Adrenal gland (tissue), 9 donors: ENCODE data around the gene LOC101059915.
A peak's percentile ranks its signal among the peaks of the same experiment; 100 is the strongest.

ENCODE experiments used
- DNase-seq, 7 donors: peaks; one replicate each; pipeline ENCODE4 v3.0.0-alpha.2; 2019 to 2020
- H3K27ac ChIP-seq, 5 donors: fragments of 200-600 bp; sonication (generic) in 4 of 5; 1 replicate in 3 of 5; 2 replicates in 2 of 5; pipeline versions ENCODE4 v1.5.1 to v1.8.0; 2016 to 2020; ENCODE audit warnings: mild to moderate bottlenecking in 1 of 5
- H3K27me3 ChIP-seq: fragments of 200-600 bp; 2 replicates; pipeline ENCODE4 v1.8.0; 2021
- H3K36me3 ChIP-seq, 2 donors: fragments of 200-600 bp; replicated peaks in 1 of 2; 1 replicate in 1 of 2; 2 replicates in 1 of 2; pipeline versions ENCODE4 v1.5.1 to v1.8.0; 2018 to 2022
- H3K4me1 ChIP-seq, 2 donors: fragments of 200-600 bp; replicated peaks in 1 of 2; 1 replicate in 1 of 2; 2 replicates in 1 of 2; pipeline versions ENCODE4 v1.5.1 to v1.8.0; 2018 to 2021
- H3K4me3 ChIP-seq, 4 donors: fragments of 200-600 bp; sonication (generic) in 3 of 4; one replicate each; pipeline ENCODE4 v1.5.1; 2016 to 2018
- H3K9me3 ChIP-seq, 3 donors: fragments of 200-600 bp; sonication (generic) in 1 of 3; replicated peaks in 1 of 3; 1 replicate in 2 of 3; 2 replicates in 1 of 3; pipeline versions ENCODE4 v1.5.1 to v1.8.0; 2016 to 2021
- CTCF ChIP-seq, 6 experiments: fragments of 450-650 bp in 4 of 6; fragments of 200-600 bp in 2 of 6; sonication (generic) in 1 of 6; IDR thresholded peaks; 1 replicate in 5 of 6; 2 replicates in 1 of 6; pipeline versions ENCODE4 v1.5.1 to v1.8.0; 2016 to 2021; ENCODE audit warnings: antibody characterized with exemption in 6 of 6, mild to moderate bottlenecking in 2 of 6, moderate library complexity in 1 of 6
- POLR2A ChIP-seq, 2 donors: fragments of 450-650 bp; IDR thresholded peaks; one replicate each; pipeline ENCODE4 v1.6.1; 2017; ENCODE audit warnings: antibody characterized with exemption in 2 of 2, mild to moderate bottlenecking in 2 of 2, moderate library complexity in 1 of 2
- WGBS, 4 donors: extraction: QIAGEN DNeasy Blood & Tissue Kit in 2 of 4; methylation state at CpG; one replicate each; pipeline versions ENCODE4 v1.1.5 to v1.1.7; 2013 to 2017; 5-methylcytosine and 5-hydroxymethylcytosine counted together
- intact Hi-C, 2 donors: fragments of 100-400 bp; cut with DNase I; formaldehyde crosslinking; loops; one replicate each; pipeline versions ENCODE4 v1.14.1 to v1.15.0; 2022 to 2023
- donor health status: healthy with polysubstance abuse.
- donor health status: Bipolar disorder and iron deficiency.
- donor health status: DM: yes; HTN: yes; CAD: no.
- donor health status: DM: no; HTN: no; CAD: no.
- donor health status: DM: no; HTN: no; CAD: no.

Gene LOC101059915

GRCh38 chrX:71627588-71628404 is 39.5 kb upstream of the LOC101059915 start:
- no peaks in the 10 kb centered on the region for H3K9me3 ChIP-seq
- TF ChIP-seq POLR2A (IDR thresholded peaks at IDR 0.05) = no peak
- TF ChIP-seq CTCF (IDR thresholded peaks at IDR 0.05) = no peak
- DNase-seq = peak in 1 of 7 donors; percentile 19
- no peak overlapping the region for H3K27ac ChIP-seq
- peaks cover 6% of the 10 kb centered on the region for H3K27me3 ChIP-seq
- 66 to 77% (median 70%) methylated on average over 14 of the region's 14 CpGs for WGBS, 4 donors
- peaks cover 0 to 3% of the 10 kb centered on the region in 2 donors for H3K4me1 ChIP-seq
- no peak overlapping the region for H3K4me3 ChIP-seq
- no peaks in the 10 kb centered on the region for H3K36me3 ChIP-seq
- intact Hi-C loops = no loop called here

DNA sequence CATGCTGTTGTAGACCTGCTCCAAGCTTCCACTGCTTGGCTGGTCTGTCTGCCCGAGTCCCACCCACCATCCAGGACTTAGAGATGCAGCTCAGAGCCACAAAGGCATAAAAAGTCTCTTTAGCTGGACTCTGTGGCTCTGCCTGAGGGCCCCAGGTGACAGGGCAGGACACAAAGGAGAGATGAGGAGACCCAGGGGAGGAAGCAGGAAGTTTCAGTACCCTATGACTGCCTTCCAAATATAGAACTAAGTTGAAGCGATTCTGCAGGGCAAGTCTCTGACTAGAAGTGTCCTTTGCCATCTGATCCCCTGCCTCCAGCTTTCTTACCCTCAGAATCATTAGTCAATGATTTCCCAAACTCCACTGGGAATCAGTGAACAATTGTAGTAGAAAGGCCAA is 37.9 kb upstream of the LOC101059915 start:
- no peak overlapping the region for H3K4me3 ChIP-seq
- intact Hi-C loops = no loop called here

GRCh38 chrX:71632923-71633657 is 34.3 kb upstream of the LOC101059915 start:
- Histone ChIP-seq H3K36me3 (no peaks in the 10 kb centered on the region), H3K27me3 (no peaks in the 10 kb centered on the region), H3K27ac (no peak overlapping the region), H3K4me3 (no peak overlapping the region), H3K4me1 (no peaks in the 10 kb centered on the region), H3K9me3 (no peaks in the 10 kb centered on the region)
- 72 to 81% (median 74%) methylated on average over 10 of the region's 10 CpGs for WGBS, 4 donors
- DNase-seq = no peak
- intact Hi-C loops = no loop called here
- TF ChIP-seq POLR2A (IDR thresholded peaks at IDR 0.05) (no peak), CTCF (IDR thresholded peaks at IDR 0.05) (no peak)

More for the DNA sequence above, 37.9 kb upstream of the LOC101059915 start:
- Histone ChIP-seq H3K27ac (no peak overlapping the region), H3K27me3 (peaks cover 6% of the 10 kb centered on the region), H3K36me3 (no peaks in the 10 kb centered on the region), H3K4me1 (no peaks in the 10 kb centered on the region), H3K9me3 (no peaks in the 10 kb centered on the region)
- DNase-seq = no peak
- WGBS, 4 donors = 73 to 100% (median 87%) methylated on average over 1 to 2 of the region's 2 CpGs
- TF ChIP-seq CTCF (IDR thresholded peaks at IDR 0.05) = no peak
- TF ChIP-seq POLR2A (IDR thresholded peaks at IDR 0.05) = no peak

GRCh38 chrX:71634366-71634765 is 33.0 kb upstream of the LOC101059915 start:
- no peak for DNase-seq
- no peak overlapping the region for H3K27ac ChIP-seq
- no peaks in the 10 kb centered on the region for H3K4me1 ChIP-seq
- H3K4me3 ChIP-seq = no peak overlapping the region
- TF ChIP-seq CTCF (IDR thresholded peaks at IDR 0.05) = no peak
- TF ChIP-seq POLR2A (IDR thresholded peaks at IDR 0.05) = no peak
- intact Hi-C loops = no loop called here
- no peaks in the 10 kb centered on the region for H3K27me3 ChIP-seq
- H3K36me3 ChIP-seq = no peaks in the 10 kb centered on the region
- 63 to 92% (median 83%) methylated on average over 3 to 6 of the region's 6 CpGs for WGBS, 4 donors
- no peaks in the 10 kb centered on the region for H3K9me3 ChIP-seq
